HCT116 (cell line): Measurements from ENCODE around the gene NEURL4.

ENCODE experiments used
- EZH2 ChIP-seq: fragments of 200-600 bp; sonication (generic); IDR thresholded peaks from 2 replicates; pipeline ENCODE4 v1.6.1; 2017; ENCODE audit warnings: antibody characterized with exemption, mixed run types
- POLR2A ChIP-seq: IDR thresholded peaks from 2 replicates; pipeline ENCODE4 v1.7.0; 2011; ENCODE audit warnings: borderline replicate concordance; ENCODE audit not compliant: insufficient read depth, insufficient read length; ENCODE audit errors: extremely low read depth
- ZNF274 ChIP-seq: fragments of 200-500 bp; sonication (Bioruptor generic); IDR thresholded peaks from 2 replicates; pipeline ENCODE4 v1.6.1; 2014; ENCODE audit warnings: mild to moderate bottlenecking, low read depth, low read length, inconsistent platforms
- TF ChIP-seq, protein P1 (sequence below), 3 experiments: fragments of 200-600 bp in 1 of 3; sonication (generic) in 1 of 3; IDR thresholded peaks in 2 of 3; conservative IDR thresholded peaks in 1 of 3; 2 replicates each; pipeline ENCODE4 v1.5.1; 2012 to 2017; ENCODE audit warnings: low read depth in 2 of 3, low read length in 2 of 3, antibody characterized with exemption in 1 of 3, borderline replicate concordance in 1 of 3, control low read depth in 1 of 3, mild to moderate bottlenecking in 1 of 3, mixed read lengths in 1 of 3, mixed run types in 1 of 3, moderate library complexity in 1 of 3; ENCODE audit not compliant: insufficient read depth in 1 of 3
- TF ChIP-seq, protein P2 (sequence below): IDR thresholded peaks from 2 replicates; pipeline ENCODE4 v1.6.1; 2012

DNA sequence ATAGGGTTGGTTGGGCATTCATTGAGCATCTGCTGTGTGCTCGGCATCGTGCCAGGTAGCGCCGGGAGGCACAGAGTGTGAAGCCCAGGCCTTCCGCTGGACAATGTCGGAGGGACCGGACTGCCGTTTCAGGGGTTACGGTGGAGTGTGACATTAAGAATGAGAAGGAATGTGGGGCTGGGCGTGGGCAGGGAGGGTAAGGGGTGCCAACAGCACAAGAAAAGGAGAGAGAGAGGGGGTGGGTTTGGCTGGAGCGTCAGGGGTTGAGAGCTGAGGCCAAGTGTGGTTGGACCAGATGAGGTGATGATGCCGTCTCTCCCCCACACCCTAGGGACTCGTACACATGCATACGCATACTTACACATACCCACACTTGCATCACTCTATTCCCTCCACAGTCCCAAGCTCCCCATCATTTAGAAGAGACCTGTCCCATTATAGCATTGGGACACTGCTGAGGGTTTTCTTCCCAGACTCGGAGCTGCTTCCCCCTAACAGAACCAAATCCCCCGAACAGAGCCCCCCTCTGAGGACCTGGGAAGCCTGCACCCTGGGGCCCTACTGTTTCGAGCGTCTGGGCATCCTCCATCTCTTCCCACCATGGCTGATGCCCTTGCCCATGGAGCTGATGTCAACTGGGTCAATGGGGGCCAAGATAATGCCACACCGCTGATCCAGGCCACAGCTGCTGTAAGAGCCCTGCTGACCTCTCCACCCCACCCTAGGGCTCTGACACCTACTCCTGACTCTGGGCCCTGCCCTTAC, 19.5 kb upstream of the NEURL4 start:
- TF ChIP-seq, protein P1, sequence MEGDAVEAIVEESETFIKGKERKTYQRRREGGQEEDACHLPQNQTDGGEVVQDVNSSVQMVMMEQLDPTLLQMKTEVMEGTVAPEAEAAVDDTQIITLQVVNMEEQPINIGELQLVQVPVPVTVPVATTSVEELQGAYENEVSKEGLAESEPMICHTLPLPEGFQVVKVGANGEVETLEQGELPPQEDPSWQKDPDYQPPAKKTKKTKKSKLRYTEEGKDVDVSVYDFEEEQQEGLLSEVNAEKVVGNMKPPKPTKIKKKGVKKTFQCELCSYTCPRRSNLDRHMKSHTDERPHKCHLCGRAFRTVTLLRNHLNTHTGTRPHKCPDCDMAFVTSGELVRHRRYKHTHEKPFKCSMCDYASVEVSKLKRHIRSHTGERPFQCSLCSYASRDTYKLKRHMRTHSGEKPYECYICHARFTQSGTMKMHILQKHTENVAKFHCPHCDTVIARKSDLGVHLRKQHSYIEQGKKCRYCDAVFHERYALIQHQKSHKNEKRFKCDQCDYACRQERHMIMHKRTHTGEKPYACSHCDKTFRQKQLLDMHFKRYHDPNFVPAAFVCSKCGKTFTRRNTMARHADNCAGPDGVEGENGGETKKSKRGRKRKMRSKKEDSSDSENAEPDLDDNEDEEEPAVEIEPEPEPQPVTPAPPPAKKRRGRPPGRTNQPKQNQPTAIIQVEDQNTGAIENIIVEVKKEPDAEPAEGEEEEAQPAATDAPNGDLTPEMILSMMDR (IDR thresholded peaks at IDR 0.05 in 2 of 3, conservative IDR thresholded peaks at IDR 0.05 in 1 of 3; ENCODE audit: borderline replicate concordance in 1 of 3, insufficient read depth in 1 of 3, low read depth in 2 of 3, low read length in 2 of 3) = no peak
- TF ChIP-seq, protein P2, sequence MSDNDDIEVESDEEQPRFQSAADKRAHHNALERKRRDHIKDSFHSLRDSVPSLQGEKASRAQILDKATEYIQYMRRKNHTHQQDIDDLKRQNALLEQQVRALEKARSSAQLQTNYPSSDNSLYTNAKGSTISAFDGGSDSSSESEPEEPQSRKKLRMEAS = no peak
- TF ChIP-seq ZNF274 (no peak), EZH2 (no peak), POLR2A (no peak)
